ENCODE results near the gene LIN9.

- no peak for TF ChIP-seq CTCF (IDR thresholded peaks at IDR 0.05)
- TF ChIP-seq POLR2AphosphoS5 (IDR thresholded peaks at IDR 0.05), result no peak
Measured at GRCh38 chr1:226308166-226308722, 720 bp downstream of the LIN9 start.

Measured in suprapubic skin (tissue), 3 donors.